Measurements from ENCODE around the gene ACTN2.

The ACTN2 gene

DNA sequence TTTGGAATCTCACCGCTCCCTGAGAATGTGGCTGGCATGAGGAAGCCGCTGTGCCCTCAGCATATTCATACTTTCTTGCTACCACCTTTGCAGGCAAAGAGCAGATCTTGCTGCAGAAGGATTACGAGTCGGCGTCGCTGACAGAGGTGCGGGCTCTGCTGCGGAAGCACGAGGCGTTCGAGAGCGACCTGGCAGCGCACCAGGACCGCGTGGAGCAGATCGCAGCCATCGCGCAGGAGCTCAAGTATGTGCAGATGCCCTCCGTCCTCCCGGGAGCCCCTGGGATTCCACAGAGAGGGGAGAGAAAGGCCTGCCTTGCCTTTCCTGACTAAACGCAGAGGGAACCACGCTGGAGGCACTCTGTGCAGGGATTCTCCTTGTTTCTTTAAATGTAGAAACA, 58.2 kb downstream of the ACTN2 start:
- DNase-seq: no peak

DNA sequence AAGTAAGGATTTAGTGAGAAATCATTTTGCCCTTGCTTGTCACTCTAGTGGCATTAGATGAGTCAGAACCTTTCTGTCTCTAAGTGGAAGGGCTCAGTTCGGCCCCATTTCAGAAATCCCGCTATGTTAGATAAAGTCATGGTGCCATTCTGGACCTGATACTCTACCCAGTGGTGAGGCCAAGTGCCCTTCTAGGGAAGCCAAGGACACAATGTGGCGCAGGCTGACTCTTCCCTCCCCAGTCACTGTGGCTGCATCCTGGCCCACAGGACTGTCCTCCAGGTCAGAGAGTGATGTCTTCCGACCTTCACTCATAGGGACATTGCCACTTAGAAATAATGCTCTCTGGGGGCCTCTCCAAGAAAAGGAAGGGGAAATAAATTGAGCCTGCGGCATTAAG, 60.5 kb downstream of the ACTN2 start:
- DNase-seq: no peak

DNA sequence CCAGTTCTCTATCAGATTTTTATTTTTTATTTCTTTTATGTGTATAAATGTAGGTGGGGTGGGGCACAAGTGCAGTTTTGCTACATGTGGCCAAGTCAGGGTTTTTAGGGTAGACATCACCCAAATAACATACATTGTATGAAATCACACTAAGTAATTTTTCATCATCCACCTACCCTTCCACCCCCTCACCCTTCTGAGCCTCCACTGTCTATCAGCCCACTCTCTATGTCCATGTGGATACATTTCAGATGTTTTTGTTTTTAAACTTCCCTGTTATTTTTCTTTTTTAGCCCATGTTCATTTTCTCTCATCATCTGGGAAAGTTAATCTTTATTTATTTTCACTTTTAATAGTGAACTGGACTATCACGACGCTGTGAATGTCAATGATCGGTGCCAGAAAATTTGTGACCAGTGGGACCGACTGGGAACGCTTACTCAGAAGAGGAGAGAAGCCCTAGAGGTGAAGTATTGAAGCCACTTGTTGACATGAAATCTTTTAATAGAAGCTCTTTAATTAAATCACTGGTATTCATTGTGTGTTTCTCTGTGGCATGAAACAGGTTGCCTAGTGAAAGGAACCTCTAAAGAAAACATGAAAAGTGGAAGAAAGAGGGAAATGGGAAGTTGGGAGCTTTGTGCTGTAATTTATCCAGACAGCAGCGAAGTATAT, 61.1 kb downstream of the ACTN2 start:
- DNase-seq: no peak

DNA sequence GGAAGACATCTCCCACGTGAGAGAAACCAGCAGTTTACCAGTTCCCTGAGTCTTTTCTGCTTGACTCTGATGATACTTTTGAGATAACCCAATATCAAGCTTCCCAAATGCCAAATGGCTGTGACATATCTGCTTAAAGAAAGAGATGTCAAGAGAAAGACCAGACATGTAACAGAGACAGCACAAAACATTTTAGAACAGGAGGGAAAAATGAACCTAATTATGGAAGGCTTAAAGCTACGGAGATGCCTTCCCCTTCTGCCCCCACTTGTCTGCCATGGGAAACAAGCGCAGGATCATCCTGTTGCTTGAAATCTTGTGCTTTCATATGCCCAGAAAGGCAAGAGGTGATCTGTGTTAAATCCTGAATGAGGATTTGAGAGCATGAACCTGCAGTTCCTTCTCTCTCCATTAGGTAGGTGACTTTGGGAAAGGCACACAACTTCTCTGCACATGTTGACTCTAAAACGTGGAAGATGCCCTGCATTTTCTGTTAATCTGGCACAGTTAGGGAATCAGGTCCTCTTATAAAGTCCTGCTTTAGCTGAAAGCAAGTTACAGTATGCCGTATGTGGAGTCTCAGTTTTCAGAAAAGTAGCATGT, 62.1 kb downstream of the ACTN2 start:
- DNase-seq: no peak

DNA sequence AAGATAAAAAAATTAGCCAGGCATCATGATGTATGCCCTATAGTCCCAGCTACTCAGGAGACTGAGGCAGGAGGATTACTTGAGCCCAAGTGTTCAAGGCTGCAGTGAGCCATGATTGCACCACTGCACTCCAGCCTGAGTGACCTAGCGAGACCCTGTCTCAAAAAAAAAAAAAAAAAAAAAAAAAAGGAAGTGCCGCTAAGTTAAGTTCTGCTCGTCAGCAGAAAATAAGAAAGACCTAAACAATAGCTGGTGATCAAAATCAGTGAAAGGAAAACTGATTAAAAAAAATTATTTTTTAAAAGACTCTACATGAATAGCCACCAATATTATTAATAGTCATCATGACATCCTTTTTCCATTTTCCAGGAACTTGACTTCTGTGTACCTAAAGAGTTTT, 64.6 kb downstream of the ACTN2 start:
- DNase-seq: no peak

DNA sequence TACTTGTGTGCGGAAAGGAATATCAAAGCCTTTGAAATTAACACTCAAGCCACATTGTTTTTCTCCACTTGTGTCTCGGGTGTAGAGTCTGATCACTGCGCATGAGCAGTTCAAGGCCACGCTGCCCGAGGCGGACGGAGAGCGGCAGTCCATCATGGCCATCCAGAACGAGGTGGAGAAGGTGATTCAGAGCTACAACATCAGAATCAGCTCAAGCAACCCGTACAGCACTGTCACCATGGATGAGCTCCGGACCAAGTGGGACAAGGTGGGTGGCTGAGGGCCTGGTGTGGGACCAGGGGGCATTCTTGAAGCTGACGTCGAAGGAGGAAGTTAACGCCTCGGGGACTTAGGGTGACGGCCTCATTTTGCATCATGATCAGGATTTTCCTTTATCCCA, 65.1 kb downstream of the ACTN2 start:
- no peak for DNase-seq

DNA sequence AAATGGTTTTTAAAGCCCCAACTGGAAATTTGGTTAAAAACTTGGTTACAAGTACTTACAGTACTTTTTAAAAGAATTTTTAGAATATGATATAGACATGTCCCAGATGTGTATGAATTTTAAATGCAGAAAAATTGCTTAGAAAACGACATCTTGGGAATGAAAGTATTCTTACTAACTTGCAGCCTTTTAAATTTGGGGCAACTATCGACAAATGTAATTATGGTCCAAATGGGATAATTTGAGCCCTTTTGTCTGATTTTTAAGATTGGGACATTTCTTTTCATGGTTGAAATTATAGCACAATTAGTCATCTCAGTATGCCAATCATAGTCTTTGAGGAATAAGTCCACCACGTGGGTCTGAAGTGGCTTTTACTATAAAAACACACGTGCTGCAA, 65.6 kb downstream of the ACTN2 start:
- DNase-seq: no peak

DNA sequence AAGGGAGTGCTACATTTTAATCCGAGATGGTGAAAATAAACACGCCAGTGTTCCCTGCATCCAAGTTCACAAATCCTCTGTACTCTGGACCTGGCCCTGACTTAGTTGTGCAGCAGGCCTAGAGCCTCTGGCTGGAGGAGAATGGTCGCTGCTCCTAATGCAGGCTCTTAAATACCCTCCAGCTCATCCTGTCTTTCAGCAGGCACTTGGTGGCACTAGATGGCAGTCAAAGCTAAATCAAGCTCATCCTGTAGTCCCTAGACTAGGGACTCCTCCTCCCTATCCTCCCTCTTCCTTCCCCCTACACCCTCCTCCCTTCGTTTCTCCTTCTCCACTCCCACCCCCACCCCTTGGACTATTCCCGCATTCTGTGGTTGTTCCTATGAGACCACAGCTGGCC, 67.2 kb downstream of the ACTN2 start:
- peak in 1 of 2 experiments; percentile 30 for DNase-seq

DNA sequence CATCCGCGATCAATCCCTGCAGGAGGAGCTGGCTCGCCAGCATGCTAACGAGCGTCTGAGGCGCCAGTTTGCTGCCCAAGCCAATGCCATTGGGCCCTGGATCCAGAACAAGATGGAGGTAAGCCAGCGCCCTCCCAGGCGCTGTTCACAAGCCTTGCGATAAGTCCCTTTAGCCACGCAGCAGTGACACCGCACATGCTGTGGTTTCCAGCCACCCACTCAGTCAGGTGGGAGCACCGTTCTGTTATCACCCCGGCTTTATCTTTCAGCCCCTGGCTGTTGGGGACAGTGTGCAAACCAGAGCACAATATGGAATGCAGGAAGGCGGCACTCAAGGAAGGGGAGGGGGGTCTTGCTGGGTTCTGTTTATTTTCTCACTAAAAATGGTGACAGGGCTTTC, 67.7 kb downstream of the ACTN2 start:
- no peak for DNase-seq

DNA sequence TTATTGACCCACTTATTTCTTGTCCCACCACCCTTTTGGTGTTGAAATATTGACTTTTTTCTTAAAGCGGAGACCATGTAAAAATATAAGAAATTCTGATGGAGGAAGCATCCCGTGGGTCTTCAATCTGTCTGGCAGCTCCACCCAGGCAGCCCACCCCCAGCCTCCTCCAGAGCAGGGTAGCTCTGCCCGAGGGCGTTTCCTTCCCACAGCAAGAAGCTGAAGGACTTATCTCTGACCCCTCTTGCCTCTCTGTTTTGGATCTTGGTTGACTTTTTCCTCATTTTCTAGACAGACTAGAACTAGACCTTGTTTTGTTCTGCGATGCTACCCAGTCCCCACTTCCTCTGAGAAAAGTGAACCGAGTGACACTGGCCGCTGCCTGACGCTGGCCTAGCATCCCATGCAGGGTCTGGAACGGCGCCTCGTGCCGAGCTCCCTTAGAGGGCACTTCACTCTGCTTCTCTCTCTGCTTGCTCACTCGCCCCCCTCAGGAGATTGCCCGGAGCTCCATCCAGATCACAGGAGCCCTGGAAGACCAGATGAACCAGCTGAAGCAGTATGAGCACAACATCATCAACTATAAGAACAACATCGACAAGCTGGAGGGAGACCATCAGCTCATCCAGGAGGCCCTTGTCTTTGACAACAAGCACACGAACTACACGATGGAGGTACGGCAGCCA, 68.4 kb downstream of the ACTN2 start:
- DNase-seq: no peak

DNA sequence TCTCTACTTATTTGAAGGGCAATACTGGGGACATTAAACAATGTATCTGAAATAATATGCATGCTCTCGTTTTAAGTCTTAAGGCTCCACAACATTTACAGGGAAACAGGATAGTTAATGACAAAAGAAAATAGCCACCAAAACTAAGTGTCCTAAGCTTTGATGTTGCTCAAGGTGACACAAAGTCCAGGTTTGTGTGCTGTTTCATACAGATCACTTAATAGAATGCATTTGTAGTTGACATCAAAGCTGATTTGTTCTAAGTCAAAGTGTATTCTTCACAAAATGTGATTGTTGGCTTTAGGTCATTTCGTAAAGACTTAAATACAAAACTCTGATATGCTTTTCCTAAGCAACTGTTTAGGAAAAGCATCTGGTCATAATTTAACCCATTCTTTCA, 71.3 kb downstream of the ACTN2 start:
- DNase-seq: no peak

DNA sequence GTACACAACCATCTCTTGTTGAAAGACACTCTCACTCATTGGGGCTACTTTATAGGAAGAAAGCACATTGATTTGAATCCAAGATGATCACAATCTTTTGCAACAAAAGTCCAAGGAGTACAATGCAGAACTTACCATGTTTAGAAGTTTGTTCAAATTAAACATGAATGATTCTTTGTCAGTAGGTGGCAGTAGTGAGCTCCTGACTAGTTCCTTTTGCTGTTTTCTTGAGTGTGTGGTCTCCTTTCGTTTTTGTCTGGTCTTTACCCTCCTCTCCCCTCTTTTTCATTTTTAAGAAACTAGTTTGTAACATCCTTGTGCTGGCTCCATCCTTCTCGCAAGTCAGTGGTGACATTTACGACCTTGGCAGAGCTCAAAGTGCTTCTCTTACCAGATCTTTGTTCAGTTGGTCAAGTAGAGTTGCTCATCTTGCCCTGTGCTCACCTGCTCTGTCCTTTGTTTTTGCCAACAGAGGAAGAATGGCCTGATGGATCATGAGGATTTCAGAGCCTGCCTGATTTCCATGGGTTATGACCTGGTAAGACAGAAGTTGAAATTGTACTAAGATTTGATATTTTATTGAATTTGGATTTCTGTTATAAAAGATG, 73.1 kb downstream of the ACTN2 start:
- peak in 1 of 2 experiments; percentile 34 for DNase-seq

DNA sequence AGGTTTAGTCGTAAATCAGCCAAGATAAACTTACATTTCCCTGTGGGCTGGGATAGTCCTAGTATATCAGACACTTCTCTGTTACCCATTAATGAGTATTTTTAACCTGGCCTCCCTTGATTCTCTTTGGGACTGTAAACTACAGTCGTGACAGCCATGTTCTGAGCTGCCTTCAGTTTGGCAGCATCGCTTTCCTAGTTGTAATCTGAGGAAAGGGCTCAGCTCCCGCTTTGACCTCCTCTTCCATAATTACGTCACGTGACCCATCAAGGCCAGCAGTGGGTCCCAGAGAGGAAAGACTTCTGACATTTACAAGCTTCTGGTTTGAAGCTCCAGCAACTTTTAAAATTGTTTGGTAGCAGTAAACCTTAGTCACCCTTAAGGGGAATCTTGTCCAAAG, 74.2 kb downstream of the ACTN2 start:
- DNase-seq: no peak

DNA sequence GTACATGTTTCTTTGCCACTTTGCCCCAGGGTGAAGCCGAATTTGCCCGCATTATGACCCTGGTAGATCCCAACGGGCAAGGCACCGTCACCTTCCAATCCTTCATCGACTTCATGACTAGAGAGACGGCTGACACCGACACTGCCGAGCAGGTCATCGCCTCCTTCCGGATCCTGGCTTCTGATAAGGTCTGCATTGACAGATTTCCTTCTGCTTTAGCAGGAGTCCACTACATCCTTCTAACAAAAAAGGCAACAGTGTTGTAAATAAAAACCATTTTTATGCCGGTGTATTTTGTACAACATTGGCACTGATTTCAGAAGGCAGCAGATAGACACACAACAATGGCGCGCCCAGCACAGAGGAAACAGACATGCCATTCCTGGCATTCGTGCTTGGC, 74.7 kb downstream of the ACTN2 start:
- DNase-seq: no peak

DNA sequence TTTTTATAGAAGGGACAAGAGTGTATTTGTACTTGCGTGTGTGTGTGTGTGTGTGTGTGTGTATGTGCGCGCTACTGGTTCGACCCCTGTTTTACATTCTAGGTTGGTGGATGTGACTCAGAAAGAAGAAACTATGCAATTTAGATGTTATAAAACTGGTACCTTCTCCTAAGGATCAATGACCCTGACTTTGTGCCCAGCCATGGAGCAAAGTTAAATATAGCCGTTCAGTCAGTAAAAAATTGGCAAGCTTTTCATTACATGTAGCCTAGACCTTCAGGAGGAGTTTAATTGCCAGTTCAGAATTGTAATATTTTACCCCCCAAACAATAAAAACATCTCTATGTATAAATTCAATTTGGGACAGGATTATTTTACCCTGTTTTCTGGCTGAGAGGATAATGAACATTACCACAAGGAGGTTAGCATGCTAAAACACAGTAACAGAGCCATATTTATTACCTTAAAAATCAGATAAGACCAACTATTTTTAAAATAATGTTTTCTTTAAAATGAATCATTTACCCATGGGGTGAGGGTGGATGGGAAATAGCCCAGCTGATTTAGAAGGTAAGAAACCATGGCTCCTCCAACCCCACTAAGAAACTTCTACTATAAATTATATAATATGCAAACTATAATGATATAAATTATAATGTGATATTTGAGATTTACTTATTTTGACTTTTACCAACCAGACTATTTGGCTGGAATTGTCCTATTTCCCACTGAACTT, 75.3 kb downstream of the ACTN2 start:
- DNase-seq: no peak

DNA sequence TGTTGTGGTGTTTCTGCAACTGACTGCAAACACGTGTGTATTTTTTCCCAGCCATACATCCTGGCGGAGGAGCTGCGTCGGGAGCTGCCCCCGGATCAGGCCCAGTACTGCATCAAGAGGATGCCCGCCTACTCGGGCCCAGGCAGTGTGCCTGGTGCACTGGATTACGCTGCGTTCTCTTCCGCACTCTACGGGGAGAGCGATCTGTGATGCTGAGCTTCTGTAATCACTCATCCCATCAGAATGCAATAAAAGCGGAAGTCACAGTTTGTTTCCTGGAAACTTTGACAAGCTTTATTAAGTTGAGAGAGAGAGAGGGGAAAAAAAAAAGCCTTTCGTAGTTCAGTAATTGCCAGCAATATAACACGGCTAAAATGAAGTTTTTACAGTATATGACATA, 76.1 kb downstream of the ACTN2 start:
- DNase-seq: no peak

DNA sequence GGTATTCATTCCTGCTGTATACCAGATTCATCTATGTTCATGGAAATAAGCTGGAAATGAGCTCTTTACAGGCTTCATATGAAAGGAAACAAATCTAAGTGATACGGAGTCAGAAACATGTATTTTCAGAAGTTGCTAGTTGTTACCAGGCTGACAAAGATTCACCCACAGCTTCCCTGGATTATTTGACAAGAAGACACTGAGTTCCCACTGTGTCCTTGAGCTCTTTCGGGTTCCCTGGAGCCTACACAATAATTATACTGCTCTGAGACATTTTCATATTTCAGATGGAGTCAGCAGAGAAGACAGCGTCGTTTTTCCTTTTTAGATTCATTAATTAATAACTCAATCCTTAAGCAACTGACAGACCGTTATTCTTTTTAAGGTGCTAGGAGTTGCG, 79.5 kb downstream of the ACTN2 start:
- DNase-seq: no peak

DNA sequence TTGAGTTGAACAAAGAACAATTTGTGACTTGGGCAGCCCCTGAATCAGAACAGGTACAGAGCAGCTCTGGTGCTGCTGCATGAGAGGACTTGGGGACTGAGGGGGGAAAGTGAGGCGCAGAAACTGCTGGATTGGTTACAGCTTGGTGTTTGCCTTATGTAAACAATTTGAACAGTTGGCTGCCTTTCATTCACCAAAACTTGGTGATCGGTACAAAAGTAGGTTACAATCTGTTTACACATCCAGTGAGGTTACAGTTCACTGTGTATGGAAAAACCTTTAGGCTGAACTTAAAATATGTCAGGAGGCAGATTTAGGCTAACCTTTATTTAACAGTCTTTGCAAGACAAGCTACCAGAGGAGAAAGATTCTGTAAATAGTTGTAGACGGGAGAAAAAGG, 80.2 kb downstream of the ACTN2 start:
- DNase-seq: no peak

DNA sequence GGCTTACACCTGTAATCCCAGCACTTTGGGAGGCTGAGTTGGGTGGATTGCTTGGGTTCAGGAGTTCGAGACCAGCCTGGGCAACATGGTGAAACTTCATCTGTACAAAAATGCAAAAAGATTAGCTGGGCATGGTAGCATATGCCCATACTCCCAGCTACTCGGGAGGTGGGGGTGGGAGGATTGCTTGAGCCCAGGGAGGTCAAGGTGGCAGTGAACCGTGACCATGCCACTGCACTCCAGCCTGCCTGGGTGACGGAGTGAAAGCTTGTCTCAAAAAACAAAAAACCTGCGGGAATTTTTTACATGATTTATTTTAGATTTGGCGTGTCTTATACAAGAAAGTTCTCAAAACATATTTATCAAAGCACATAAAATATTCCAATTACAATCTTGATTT, 81.0 kb downstream of the ACTN2 start:
- DNase-seq: no peak

DNA sequence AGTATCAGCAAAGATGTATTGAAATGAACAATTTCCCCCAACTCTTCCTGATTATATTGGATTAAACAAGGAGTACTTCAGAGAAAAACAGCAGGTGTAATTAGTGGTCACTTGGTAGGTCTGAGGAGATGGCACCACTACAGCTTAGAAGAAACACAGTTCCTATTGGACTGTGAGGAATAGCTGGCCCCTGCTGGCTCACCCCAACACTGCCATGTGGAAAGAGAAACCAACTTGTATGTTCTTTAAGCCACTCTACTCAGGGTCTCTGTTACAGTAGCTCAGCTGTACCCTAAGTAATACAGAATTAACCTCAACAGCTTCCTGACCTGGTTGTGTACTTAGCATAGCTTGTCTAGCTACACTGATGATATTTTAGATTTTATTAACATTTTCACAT, 82.3 kb downstream of the ACTN2 start:
- no peak for DNase-seq

DNA sequence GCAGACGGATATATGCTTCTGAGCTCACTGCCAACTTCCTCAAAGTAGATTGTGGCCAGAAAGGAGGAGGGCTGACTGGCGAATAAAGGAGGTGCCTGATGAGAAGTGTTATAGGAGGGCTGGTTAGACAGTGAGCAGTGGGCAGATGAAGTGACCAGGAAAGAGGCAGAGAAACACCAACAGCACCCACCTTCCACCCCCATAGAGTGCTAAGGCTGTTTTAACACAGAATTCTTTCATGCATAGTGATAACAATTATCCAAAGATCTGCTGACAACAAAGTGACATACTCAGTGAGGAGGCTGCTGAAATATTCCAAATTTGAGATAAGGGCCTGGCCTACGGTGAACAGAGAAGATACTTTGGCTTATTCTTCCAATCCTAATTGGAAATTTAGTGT, 87.6 kb downstream of the ACTN2 start:
- DNase-seq: no peak

DNA sequence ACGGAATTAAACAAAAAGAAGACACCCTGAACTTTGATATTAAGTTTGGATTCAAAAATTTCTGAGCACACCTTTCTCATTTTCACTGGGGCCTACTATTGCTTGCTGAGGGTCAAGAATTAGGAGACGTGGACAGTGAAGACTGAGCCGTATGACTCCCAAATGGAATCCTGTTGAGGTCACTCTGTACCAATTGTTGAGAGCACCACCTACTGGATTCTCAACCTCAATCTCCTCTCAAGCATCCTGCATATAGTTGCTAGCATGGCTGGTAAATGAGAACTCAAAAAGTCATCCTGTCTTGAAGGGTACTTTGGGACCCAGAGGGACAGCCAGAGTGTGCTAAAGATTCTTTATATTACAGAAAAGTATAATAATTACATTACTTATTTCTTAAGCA, 88.6 kb downstream of the ACTN2 start:
- DNase-seq: peak; percentile 23 to 25

DNA sequence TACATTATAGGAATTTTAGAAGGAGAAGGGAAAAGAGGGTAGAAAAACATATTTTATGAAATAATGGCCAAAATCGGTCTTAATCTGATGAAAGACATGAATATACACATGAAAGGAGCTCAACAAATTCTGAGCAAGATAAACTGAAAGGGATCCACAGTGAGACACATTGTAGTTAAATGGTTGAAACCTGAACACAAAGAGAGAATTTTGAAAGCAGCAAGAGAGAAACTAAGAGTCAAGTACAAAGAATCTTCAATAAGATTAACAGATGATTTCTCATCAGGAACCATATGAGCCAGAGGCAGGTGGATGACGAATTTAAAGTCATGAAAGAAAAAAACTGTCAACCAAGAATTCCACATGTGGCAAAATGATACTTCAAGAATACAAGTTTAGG, 93.0 kb downstream of the ACTN2 start:
- no peak for DNase-seq

DNA sequence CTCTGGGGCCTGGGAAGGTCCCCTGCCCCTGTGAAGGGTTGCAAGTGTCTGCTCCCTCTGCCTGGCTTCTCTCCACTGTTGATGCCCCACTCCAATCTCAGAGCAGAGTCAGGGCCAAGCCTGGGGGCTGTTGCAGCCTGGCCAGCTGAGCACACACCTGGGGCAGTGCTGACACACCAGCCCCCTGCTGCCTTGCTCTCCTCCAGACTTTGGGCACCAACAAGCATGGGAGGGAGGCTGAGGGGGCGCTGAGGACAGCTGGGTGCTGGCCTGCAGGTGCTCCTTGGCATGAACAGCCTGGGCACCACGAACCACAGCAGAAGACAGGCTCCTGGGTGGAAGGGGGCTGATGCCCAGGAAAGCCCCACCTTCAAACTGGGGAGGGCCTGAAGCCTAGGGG, 99.2 kb downstream of the ACTN2 start:
- no peak for DNase-seq
